ENCODE measurements around the gene LAMB4. TPM values are rescaled to one million over a fixed set of nuclear protein-coding genes. Genes with fewer than 3 reads are reported as not detected.

Gene LAMB4
- total RNA-seq, 3 donors from 2014 or later (not counting 1 experiment from before 2014, with no cell fraction given) = not detected

DNA sequence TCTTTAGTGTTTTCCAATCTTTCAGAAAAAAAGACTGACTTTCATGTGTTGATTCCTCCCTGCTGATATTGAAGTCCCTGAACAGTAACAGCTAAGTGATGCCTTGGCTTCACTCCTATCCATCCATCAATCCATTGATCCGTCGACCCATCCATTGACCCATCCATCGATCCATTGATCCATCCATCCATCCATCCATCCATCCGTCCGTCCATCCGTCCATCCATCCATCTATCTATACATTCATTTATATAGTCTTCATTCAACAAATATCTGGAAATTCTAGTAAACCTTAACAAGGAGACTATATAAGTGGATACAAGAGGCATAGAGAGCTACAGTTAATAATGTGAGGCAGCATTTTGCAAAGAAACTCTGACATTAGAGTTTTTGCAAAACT, 105.6 kb downstream of the LAMB4 start:
- no peak overlapping the region for H3K4me3 ChIP-seq (ENCODE audit: low read length)
- no peak overlapping the region for H3K4me3 Mint-ChIP-seq
- H3K27me3 Mint-ChIP-seq (ENCODE audit: low read depth in 2 of 2) = peaks cover 6 to 12% of the 10 kb centered on the region in 2 donors
- no peaks in the 10 kb centered on the region for H3K36me3 Mint-ChIP-seq
- no peaks in the 10 kb centered on the region for H3K9me3 ChIP-seq (ENCODE audit: control insufficient read depth, insufficient read depth, low read length)
- H3K9me3 Mint-ChIP-seq = no peaks in the 10 kb centered on the region
- H3K36me3 ChIP-seq (ENCODE audit: control insufficient read depth, insufficient read depth, low read length) = no peaks in the 10 kb centered on the region
- no peaks in the 10 kb centered on the region for H3K4me1 ChIP-seq (ENCODE audit: control insufficient read depth, insufficient read depth, low read length)
- no peak overlapping the region for H3K27ac Mint-ChIP-seq
- H3K4me1 Mint-ChIP-seq = no peaks in the 10 kb centered on the region
- no peak overlapping the region for H3K27ac ChIP-seq (ENCODE audit: low read length)
- H3K27me3 ChIP-seq (ENCODE audit: control insufficient read depth, insufficient read depth, low read length) = no peaks in the 10 kb centered on the region
- intact Hi-C loops (cut with micrococcal nuclease) = no loop called here
- TF ChIP-seq, protein P1, sequence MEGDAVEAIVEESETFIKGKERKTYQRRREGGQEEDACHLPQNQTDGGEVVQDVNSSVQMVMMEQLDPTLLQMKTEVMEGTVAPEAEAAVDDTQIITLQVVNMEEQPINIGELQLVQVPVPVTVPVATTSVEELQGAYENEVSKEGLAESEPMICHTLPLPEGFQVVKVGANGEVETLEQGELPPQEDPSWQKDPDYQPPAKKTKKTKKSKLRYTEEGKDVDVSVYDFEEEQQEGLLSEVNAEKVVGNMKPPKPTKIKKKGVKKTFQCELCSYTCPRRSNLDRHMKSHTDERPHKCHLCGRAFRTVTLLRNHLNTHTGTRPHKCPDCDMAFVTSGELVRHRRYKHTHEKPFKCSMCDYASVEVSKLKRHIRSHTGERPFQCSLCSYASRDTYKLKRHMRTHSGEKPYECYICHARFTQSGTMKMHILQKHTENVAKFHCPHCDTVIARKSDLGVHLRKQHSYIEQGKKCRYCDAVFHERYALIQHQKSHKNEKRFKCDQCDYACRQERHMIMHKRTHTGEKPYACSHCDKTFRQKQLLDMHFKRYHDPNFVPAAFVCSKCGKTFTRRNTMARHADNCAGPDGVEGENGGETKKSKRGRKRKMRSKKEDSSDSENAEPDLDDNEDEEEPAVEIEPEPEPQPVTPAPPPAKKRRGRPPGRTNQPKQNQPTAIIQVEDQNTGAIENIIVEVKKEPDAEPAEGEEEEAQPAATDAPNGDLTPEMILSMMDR (IDR thresholded peaks at IDR 0.05) = no peak
- ATAC-seq (no peak), DNase-seq (no peak)
- 98% methylated on average over 6 of the region's 6 CpGs for WGBS (ENCODE audit: insufficient coverage)

- no CpG with 5 or more reads among the region's 2 CpGs for WGBS (ENCODE audit: insufficient coverage)
- H3K9me3 ChIP-seq (ENCODE audit: control insufficient read depth, insufficient read depth, low read length) = no peaks in the 10 kb centered on the region
- no peak overlapping the region for H3K4me3 ChIP-seq (ENCODE audit: low read length)
- TF ChIP-seq, protein P1 (IDR thresholded peaks at IDR 0.05) = no peak
- H3K36me3 ChIP-seq (ENCODE audit: control insufficient read depth, insufficient read depth, low read length) = no peaks in the 10 kb centered on the region
- ATAC-seq (no peak), DNase-seq (no peak)
- Mint-ChIP-seq H3K9me3 (no peaks in the 10 kb centered on the region), H3K27me3 (ENCODE audit: low read depth in 2 of 2) (peaks cover 13 to 17% of the 10 kb centered on the region in 2 donors), H3K4me1 (no peaks in the 10 kb centered on the region), H3K36me3 (no peaks in the 10 kb centered on the region), H3K4me3 (no peak overlapping the region), H3K27ac (no peak overlapping the region)
- H3K27ac ChIP-seq (ENCODE audit: low read length) = no peak overlapping the region
- no peaks in the 10 kb centered on the region for H3K27me3 ChIP-seq (ENCODE audit: control insufficient read depth, insufficient read depth, low read length)
- H3K4me1 ChIP-seq (ENCODE audit: control insufficient read depth, insufficient read depth, low read length) = no peaks in the 10 kb centered on the region
- intact Hi-C loops (cut with micrococcal nuclease) = no loop called here
These were observed 109.6 kb downstream of the LAMB4 start for GRCh38 chr7:108020585-108020984.

DNA sequence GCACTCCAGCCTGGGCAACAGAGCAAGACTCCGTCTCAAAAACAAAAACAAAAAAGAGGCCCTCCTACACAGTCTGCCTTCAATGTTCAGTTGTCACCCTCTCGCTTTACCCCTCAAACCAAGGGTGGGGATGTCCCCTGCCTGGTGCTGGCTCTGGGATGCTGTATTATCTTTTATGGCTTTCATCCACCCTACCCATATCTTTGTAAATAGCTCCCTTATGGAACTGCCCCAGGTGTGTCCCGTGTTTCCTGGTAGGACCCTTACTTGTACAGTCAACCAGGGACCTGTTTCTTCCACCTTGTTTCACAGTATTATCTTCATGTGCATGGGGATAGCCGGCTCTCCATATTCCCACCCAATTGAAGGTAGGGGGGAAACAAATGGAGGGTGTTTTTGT, 111.5 kb downstream of the LAMB4 start:
- DNase-seq (no peak), ATAC-seq (no peak)
- Mint-ChIP-seq H3K27me3 (ENCODE audit: low read depth in 2 of 2) (peaks cover 13% of the 10 kb centered on the region in 2 donors), H3K36me3 (no peaks in the 10 kb centered on the region), H3K4me3 (no peak overlapping the region), H3K9me3 (no peaks in the 10 kb centered on the region), H3K4me1 (peaks cover 4 to 5% of the 10 kb centered on the region in 2 donors), H3K27ac (no peak overlapping the region)
- Histone ChIP-seq H3K9me3 (ENCODE audit: control insufficient read depth, insufficient read depth, low read length) (no peaks in the 10 kb centered on the region), H3K4me1 (ENCODE audit: control insufficient read depth, insufficient read depth, low read length) (no peaks in the 10 kb centered on the region), H3K36me3 (ENCODE audit: control insufficient read depth, insufficient read depth, low read length) (no peaks in the 10 kb centered on the region), H3K4me3 (ENCODE audit: low read length) (no peak overlapping the region), H3K27me3 (ENCODE audit: control insufficient read depth, insufficient read depth, low read length) (no peaks in the 10 kb centered on the region), H3K27ac (ENCODE audit: low read length) (no peak overlapping the region)
- intact Hi-C loops (cut with micrococcal nuclease) = no loop called here
- WGBS (ENCODE audit: insufficient coverage) = 90% methylated on average over 3 of the region's 4 CpGs
- TF ChIP-seq, protein P1 (IDR thresholded peaks at IDR 0.05) = no peak

GRCh38 chr7:108017776-108018151, 112.4 kb downstream of the LAMB4 start:
- Histone ChIP-seq H3K27ac (ENCODE audit: low read length) (no peak overlapping the region), H3K36me3 (ENCODE audit: control insufficient read depth, insufficient read depth, low read length) (no peaks in the 10 kb centered on the region), H3K4me1 (ENCODE audit: control insufficient read depth, insufficient read depth, low read length) (no peaks in the 10 kb centered on the region), H3K9me3 (ENCODE audit: control insufficient read depth, insufficient read depth, low read length) (no peaks in the 10 kb centered on the region), H3K4me3 (ENCODE audit: low read length) (no peak overlapping the region), H3K27me3 (ENCODE audit: control insufficient read depth, insufficient read depth, low read length) (no peaks in the 10 kb centered on the region)
- H3K4me3 Mint-ChIP-seq = no peak overlapping the region
- H3K27me3 Mint-ChIP-seq (ENCODE audit: low read depth in 2 of 2) = peaks cover 13% of the 10 kb centered on the region in 2 donors
- no peak for ATAC-seq
- peaks cover 4 to 5% of the 10 kb centered on the region in 2 donors for H3K4me1 Mint-ChIP-seq
- TF ChIP-seq, protein P1 (IDR thresholded peaks at IDR 0.05) = no peak
- intact Hi-C loops (cut with micrococcal nuclease) = no loop called here
- H3K36me3 Mint-ChIP-seq = no peaks in the 10 kb centered on the region
- H3K27ac Mint-ChIP-seq = no peak overlapping the region
- H3K9me3 Mint-ChIP-seq = no peaks in the 10 kb centered on the region
- 91% methylated on average over 3 of the region's 4 CpGs for WGBS (ENCODE audit: insufficient coverage)
- no peak for DNase-seq
